LNCaP clone FGC (cell line): Measurements from ENCODE around the gene BICC1.

Source experiments
- DNase-seq: peaks from one replicate; pipeline ENCODE4 v3.0.0-alpha.2; 2011; ENCODE audit warnings: low read depth
- H3K4me3 ChIP-seq: 2 replicates; pipeline ENCODE4 v1.5.1; 2011; ENCODE audit warnings: mild to moderate bottlenecking, low read depth, low read length, control low read depth
- TF ChIP-seq, protein P1 (sequence below): IDR thresholded peaks from 2 replicates; pipeline ENCODE4 v1.5.1; 2012; ENCODE audit warnings: mild to moderate bottlenecking; ENCODE audit not compliant: control insufficient read depth, insufficient read depth; ENCODE audit errors: extremely low read depth

BICC1 gene

DNA sequence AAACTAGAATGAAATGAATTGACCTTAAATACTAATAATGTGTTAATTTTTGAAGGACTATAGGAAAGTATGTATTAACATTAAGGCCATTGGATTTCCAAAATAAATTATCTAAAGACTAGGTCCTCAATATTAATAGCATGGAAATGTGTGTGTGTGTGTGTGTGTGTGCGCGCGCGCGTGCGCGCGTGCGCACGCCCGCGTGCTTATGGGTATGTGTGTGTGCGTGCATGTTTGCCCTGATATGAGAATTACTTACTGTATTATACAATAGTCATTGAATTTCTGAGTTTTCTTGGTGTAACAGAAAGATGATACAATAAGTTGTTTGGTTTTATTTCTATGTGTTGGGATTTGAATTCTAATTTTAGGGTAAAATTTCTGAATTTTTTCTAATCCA, 205.9 kb downstream of the BICC1 start:
- H3K4me3 ChIP-seq, result no peak overlapping the region
- TF ChIP-seq, protein P1, sequence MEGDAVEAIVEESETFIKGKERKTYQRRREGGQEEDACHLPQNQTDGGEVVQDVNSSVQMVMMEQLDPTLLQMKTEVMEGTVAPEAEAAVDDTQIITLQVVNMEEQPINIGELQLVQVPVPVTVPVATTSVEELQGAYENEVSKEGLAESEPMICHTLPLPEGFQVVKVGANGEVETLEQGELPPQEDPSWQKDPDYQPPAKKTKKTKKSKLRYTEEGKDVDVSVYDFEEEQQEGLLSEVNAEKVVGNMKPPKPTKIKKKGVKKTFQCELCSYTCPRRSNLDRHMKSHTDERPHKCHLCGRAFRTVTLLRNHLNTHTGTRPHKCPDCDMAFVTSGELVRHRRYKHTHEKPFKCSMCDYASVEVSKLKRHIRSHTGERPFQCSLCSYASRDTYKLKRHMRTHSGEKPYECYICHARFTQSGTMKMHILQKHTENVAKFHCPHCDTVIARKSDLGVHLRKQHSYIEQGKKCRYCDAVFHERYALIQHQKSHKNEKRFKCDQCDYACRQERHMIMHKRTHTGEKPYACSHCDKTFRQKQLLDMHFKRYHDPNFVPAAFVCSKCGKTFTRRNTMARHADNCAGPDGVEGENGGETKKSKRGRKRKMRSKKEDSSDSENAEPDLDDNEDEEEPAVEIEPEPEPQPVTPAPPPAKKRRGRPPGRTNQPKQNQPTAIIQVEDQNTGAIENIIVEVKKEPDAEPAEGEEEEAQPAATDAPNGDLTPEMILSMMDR, result no peak
- DNase-seq, result no peak

DNA sequence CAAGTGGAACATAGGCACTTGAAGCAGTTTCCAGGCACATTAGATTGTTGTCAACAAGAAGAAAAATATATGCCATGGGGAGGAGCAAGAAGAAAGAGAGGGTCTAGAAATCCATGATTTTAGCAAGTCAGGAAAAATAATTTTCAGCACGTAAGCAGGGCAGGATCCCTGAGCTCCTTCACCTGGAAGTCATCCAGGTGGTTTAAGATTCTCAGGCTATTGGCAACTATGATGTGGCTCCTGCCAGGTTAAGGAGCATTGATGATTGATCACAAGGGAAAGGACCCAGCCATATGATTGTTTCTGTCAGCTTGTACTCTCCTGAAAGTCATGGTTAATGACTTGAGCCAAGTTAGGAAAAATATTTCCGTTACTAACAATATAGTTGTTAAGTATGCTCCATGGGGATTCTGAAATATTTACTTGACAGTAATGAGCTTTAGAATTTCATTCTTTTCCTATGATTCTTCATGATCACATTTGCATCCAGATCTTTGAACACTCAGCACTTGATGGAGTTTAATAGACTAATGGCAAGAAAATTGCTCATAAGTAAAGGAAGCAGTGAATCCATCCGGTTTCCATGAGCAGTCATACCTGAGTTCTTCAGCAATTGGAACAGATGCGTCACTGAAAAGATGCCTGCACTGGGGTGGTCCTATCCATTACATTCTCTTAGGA, 209.1 kb downstream of the BICC1 start:
- DNase-seq, result no peak
- no peak overlapping the region for H3K4me3 ChIP-seq
- TF ChIP-seq, protein P1, result no peak

DNA sequence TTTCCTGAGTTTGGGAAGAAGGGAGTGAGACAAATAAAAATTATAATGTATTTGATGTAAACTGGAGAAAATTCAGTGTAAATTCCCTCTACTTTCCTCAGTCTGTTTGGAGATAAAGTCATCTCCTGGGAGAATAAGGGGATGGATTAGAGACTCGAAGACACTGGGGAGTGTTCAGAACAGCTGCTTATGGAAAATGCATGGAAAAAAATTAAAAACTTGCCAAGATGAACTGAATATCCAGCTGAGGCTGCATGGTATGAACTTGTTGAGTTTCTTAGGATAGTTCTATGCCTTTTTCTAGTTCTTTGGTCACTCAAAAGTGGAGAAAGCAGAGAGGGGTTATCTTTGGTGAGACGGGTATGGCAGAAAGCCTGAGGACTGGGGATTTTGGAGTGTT, 210.5 kb downstream of the BICC1 start:
- DNase-seq, result no peak
- TF ChIP-seq, protein P1, result no peak
- H3K4me3 ChIP-seq, result no peak overlapping the region

DNA sequence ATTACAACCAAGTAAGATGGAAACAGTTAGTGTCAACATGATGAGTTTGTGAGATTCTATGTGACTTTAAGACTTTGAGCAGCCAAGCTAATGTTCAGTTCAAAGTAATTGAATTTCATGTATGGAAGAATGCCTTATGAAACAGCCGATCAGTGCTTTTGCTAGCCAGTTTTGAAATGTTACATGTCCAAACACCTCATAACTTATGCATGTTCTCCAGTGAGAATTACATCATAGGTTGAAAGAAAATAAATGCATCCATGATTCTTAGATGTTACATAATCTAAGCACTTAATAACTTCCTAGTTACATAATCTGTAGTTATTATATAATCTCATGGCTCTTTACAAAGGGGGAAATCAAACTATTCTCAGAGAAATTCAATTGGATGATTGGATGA, 211.3 kb downstream of the BICC1 start:
- TF ChIP-seq, protein P1, result no peak
- H3K4me3 ChIP-seq, result no peak overlapping the region
- DNase-seq, result no peak

DNA sequence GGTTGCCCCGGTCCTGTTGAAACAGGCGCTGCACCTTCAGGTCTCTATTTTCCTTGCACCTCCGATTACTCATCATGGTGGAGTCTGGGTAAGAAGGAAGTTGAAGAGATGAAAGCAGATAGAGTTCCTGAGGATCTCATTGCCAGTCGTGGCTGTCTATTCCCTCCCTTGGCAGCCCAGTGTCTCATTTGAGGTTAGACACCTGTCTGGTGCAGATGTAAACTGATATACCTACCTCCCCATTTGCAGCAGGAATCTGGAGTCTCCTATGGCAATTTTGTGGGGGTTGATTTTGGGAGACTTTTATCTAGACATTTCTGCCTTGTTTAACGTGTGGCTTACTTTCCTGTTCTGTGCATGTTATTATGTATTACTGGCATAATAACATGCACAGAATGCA, 212.1 kb downstream of the BICC1 start:
- no peak for DNase-seq
- TF ChIP-seq, protein P1, result no peak
- no peak overlapping the region for H3K4me3 ChIP-seq

DNA sequence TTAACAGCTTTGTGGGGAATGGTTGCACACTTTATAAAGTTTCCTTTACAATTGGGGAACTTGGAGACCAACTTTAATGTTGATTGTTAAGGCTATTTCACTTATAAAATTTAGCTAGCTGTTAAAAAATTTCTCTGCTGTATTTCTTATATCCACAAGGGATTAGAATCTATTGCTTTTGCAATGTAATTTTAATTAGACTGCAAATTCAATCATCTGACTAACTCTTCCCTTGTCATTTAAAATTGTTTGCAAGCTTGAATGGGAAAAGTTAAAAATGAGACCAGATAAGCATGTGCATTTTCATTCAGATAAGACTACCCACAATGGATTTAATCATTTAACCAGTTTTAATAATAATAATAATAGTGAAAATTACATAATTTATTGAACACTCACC, 213.2 kb downstream of the BICC1 start:
- no peak overlapping the region for H3K4me3 ChIP-seq
- TF ChIP-seq, protein P1, result no peak
- no peak for DNase-seq

DNA sequence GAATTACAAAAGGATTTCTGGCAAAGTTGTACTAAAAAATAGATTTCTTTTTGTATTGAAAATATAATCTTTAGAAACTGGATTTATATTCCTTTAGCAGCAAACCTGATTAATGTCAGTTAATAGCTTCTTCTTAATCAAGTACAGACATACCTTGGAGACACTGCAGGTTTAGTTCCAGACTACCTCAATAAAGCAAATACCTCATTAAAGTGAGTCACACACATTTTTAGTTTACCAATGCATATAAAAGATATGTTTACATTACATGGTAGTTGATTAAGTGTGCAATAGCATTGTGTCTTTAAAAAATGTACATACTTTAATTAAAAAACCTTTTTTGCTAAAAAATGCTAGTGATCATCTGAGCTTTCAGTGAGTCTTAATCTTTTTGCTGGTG, 215.0 kb downstream of the BICC1 start:
- no peak for DNase-seq
- TF ChIP-seq, protein P1, result no peak
- H3K4me3 ChIP-seq, result no peak overlapping the region
